ENCODE results near the gene RXRA.
A peak's percentile ranks its signal among the peaks of the same experiment; 100 is the strongest.

The RXRA gene

GRCh38 chr9:134395737-134396257, 69.5 kb downstream of the RXRA start:
- FAIRE-seq: no peak
- no peak for DNase-seq (ENCODE audit: low spot score)

GRCh38 chr9:134396258-134396742, 70.0 kb downstream of the RXRA start:
- DNase-seq (ENCODE audit: low spot score) (no peak), FAIRE-seq (no peak)

GRCh38 chr9:134396825-134397224, 70.6 kb downstream of the RXRA start:
- FAIRE-seq: no peak
- no peak for DNase-seq (ENCODE audit: low spot score)

GRCh38 chr9:134398756-134399155, 72.5 kb downstream of the RXRA start:
- no peak for DNase-seq (ENCODE audit: low spot score)
- FAIRE-seq: no peak

- DNase-seq (ENCODE audit: low spot score) (peak; percentile 6), FAIRE-seq (no peak)
Measured at GRCh38 chr9:134399435-134400056, 73.3 kb downstream of the RXRA start.

- FAIRE-seq (no peak), DNase-seq (ENCODE audit: low spot score) (no peak)
Measured at GRCh38 chr9:134400283-134400682, 74.0 kb downstream of the RXRA start.

- DNase-seq (ENCODE audit: low spot score) (no peak), FAIRE-seq (no peak)
Measured at GRCh38 chr9:134401391-134401790, 75.1 kb downstream of the RXRA start.

GRCh38 chr9:134402182-134402581, 75.9 kb downstream of the RXRA start:
- DNase-seq (ENCODE audit: low spot score) (no peak), FAIRE-seq (no peak)

GRCh38 chr9:134403292-134403681, 77.0 kb downstream of the RXRA start:
- DNase-seq (ENCODE audit: low spot score) (no peak), FAIRE-seq (no peak)

- FAIRE-seq: peak; percentile 95
- peak; percentile 91 for DNase-seq (ENCODE audit: low spot score)
Measured at GRCh38 chr9:134403682-134404301, 77.5 kb downstream of the RXRA start.

GRCh38 chr9:134404376-134405358, 78.4 kb downstream of the RXRA start:
- FAIRE-seq (no peak), DNase-seq (ENCODE audit: low spot score) (peak; percentile 19)

- DNase-seq (ENCODE audit: low spot score): no peak
- no peak for FAIRE-seq
Measured at GRCh38 chr9:134405527-134405926, 79.3 kb downstream of the RXRA start.

GRCh38 chr9:134406366-134407120, 80.3 kb downstream of the RXRA start:
- DNase-seq (ENCODE audit: low spot score) (peak; percentile 60), FAIRE-seq (peak; percentile 78)

GRCh38 chr9:134407121-134407779, 81.0 kb downstream of the RXRA start:
- FAIRE-seq (peak; percentile 75), DNase-seq (ENCODE audit: low spot score) (peak; percentile 91)

GRCh38 chr9:134408389-134408788, 82.1 kb downstream of the RXRA start:
- no peak for FAIRE-seq
- no peak for DNase-seq (ENCODE audit: low spot score)

- FAIRE-seq (no peak), DNase-seq (ENCODE audit: low spot score) (no peak)
Measured at GRCh38 chr9:134408939-134409737, 82.9 kb downstream of the RXRA start.

- no peak for DNase-seq (ENCODE audit: low spot score)
- no peak for FAIRE-seq
Measured at GRCh38 chr9:134410071-134410834, 84.0 kb downstream of the RXRA start.

- DNase-seq (ENCODE audit: low spot score) (no peak), FAIRE-seq (no peak)
Measured at GRCh38 chr9:134410835-134411217, 84.6 kb downstream of the RXRA start.
